Vagina (tissue), 2 donors: ENCODE results near the gene ADD1. TPM values are rescaled to one million over a fixed set of nuclear protein-coding genes. Genes with fewer than 3 reads are reported as not detected.

Source experiments
- DNase-seq, 2 donors: peaks; one replicate each; pipeline ENCODE4 v3.0.0-alpha.2; 2017; ENCODE audit errors: extremely low spot score in 2 of 2
- H3K27ac ChIP-seq: fragments of 200-600 bp; sonication (generic); one replicate; pipeline ENCODE4 v1.5.1; 2019
- H3K27me3 ChIP-seq: fragments of 200-600 bp; sonication (generic); one replicate; pipeline ENCODE4 v1.5.1; 2019
- H3K36me3 ChIP-seq, 2 donors: fragments of 200-600 bp; sonication (generic); one replicate each; pipeline ENCODE4 v1.5.1; 2017 to 2019
- H3K4me1 ChIP-seq: fragments of 200-600 bp; sonication (generic); one replicate; pipeline ENCODE4 v1.5.1; 2019
- H3K4me3 ChIP-seq, 2 donors: fragments of 200-600 bp; sonication (generic); 1 replicate in 1 of 2; 2 replicates in 1 of 2; pipeline ENCODE4 v1.5.1; 2016 to 2019
- H3K9me3 ChIP-seq: fragments of 200-600 bp; sonication (generic); one replicate; pipeline ENCODE4 v1.5.1; 2019
- CTCF ChIP-seq, 3 experiments: fragments of 450-650 bp in 2 of 3; fragments of 200-600 bp in 1 of 3; sonication (generic) in 1 of 3; IDR thresholded peaks; one replicate each; pipeline ENCODE4 v1.5.1; 2017 to 2019; ENCODE audit warnings: antibody characterized with exemption in 3 of 3, mild to moderate bottlenecking in 2 of 3, moderate library complexity in 2 of 3
- POLR2A ChIP-seq, 2 donors: fragments of 450-650 bp; IDR thresholded peaks; one replicate each; pipeline ENCODE4 v1.6.1; 2017; ENCODE audit warnings: antibody characterized with exemption in 2 of 2, mild to moderate bottlenecking in 2 of 2, moderate library complexity in 2 of 2
- POLR2AphosphoS5 ChIP-seq, 2 donors: sonication (generic); formaldehyde crosslinking; IDR thresholded peaks; one replicate each; pipeline ENCODE4 v1.9.0; 2017; ENCODE audit warnings: antibody characterized with exemption in 2 of 2, mild to moderate bottlenecking in 2 of 2, low read depth in 1 of 2; ENCODE audit not compliant: insufficient read depth in 1 of 2
- intact Hi-C: fragments of 100-400 bp; cut with DNase I; formaldehyde crosslinking; loops from one replicate; pipeline ENCODE4 v1.15.1; 2023
- total RNA-seq: library from RNA; depleted of rRNA; stranded (reverse); fragments of >200 nt; gene quantifications from one replicate; pipeline ENCODE4 v1.2.3, GENCODE V29; 2016

ADD1 gene
- total RNA-seq, 1 donor from 2014 or later = 228 TPM

GRCh38 chr4:2827874-2828751 is 15.5 kb upstream of the ADD1 start:
- no peaks in the 10 kb centered on the region for H3K4me1 ChIP-seq
- peaks cover 0 to 65% of the 10 kb centered on the region in 2 donors for H3K36me3 ChIP-seq
- no peak for TF ChIP-seq POLR2AphosphoS5 (IDR thresholded peaks at IDR 0.05; ENCODE audit: insufficient read depth in 1 of 2, low read depth in 1 of 2)
- TF ChIP-seq CTCF (IDR thresholded peaks at IDR 0.05) = no peak
- TF ChIP-seq POLR2A (IDR thresholded peaks at IDR 0.05) = no peak

GRCh38 chr4:2828758-2829181 is 14.9 kb upstream of the ADD1 start:
- Histone ChIP-seq H3K27me3 (no peaks in the 10 kb centered on the region), H3K27ac (no peak overlapping the region), H3K4me3 (no peak overlapping the region), H3K36me3 (peaks cover 0 to 64% of the 10 kb centered on the region in 2 donors), H3K4me1 (no peaks in the 10 kb centered on the region), H3K9me3 (no peaks in the 10 kb centered on the region)
- TF ChIP-seq POLR2A (IDR thresholded peaks at IDR 0.05) = no peak
- no peak for DNase-seq
- intact Hi-C loops = no loop called here

More at GRCh38 chr4:2827874-2828751, 15.5 kb upstream of the ADD1 start:
- Histone ChIP-seq H3K9me3 (no peaks in the 10 kb centered on the region), H3K27ac (no peak overlapping the region), H3K27me3 (no peaks in the 10 kb centered on the region), H3K4me3 (no peak overlapping the region)
- intact Hi-C loops = no loop called here
- no peak for DNase-seq

GRCh38 chr4:2829321-2829932 is 14.2 kb upstream of the ADD1 start:
- Histone ChIP-seq H3K27me3 (no peaks in the 10 kb centered on the region), H3K27ac (no peak overlapping the region), H3K36me3 (peaks cover 0 to 66% of the 10 kb centered on the region in 2 donors), H3K9me3 (no peaks in the 10 kb centered on the region), H3K4me3 (no peak overlapping the region), H3K4me1 (no peaks in the 10 kb centered on the region)
- no peak for DNase-seq
- TF ChIP-seq POLR2A (IDR thresholded peaks at IDR 0.05) = no peak
- TF ChIP-seq CTCF (IDR thresholded peaks at IDR 0.05) = no peak
- no peak for TF ChIP-seq POLR2AphosphoS5 (IDR thresholded peaks at IDR 0.05; ENCODE audit: insufficient read depth in 1 of 2, low read depth in 1 of 2)
- intact Hi-C loops = no loop called here

DNA sequence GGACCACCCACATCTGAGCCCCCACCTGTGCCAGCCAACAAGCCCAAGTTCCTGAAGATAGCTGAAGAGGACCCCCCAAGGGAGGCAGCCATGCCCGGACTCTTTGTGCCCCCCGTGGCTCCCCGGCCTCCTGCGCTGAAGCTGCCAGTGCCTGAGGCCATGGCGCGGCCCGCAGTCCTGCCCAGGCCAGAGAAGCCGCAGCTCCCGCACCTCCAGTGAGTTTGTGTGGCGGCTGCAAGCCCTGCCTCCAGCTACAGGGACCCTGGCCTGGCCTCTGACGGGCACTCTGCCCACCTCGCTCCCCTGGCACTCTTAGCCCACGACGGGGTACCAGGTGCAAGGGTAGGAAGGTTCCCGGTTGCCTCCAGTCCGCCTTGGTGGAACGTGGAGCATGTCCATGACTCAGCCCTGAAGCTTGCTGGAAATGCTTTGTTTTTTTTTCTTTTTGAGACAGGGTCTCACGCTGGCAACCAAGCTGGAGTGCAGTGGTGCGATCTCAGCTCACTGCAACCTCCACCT is 13.7 kb upstream of the ADD1 start:
- TF ChIP-seq POLR2A (IDR thresholded peaks at IDR 0.05) (no peak), POLR2AphosphoS5 (IDR thresholded peaks at IDR 0.05; ENCODE audit: insufficient read depth in 1 of 2, low read depth in 1 of 2) (no peak), CTCF (IDR thresholded peaks at IDR 0.05) (no peak)

GRCh38 chr4:2830632-2831610 is 12.7 kb upstream of the ADD1 start:
- Histone ChIP-seq H3K4me1 (no peaks in the 10 kb centered on the region), H3K36me3 (peaks cover 0 to 61% of the 10 kb centered on the region in 2 donors), H3K27me3 (no peaks in the 10 kb centered on the region), H3K4me3 (no peak overlapping the region), H3K27ac (no peak overlapping the region), H3K9me3 (no peaks in the 10 kb centered on the region)
- TF ChIP-seq POLR2AphosphoS5 (IDR thresholded peaks at IDR 0.05; ENCODE audit: insufficient read depth in 1 of 2, low read depth in 1 of 2) (no peak), CTCF (IDR thresholded peaks at IDR 0.05) (no peak), POLR2A (IDR thresholded peaks at IDR 0.05) (no peak)
- no peak for DNase-seq
- intact Hi-C loops = no loop called here

More for the DNA sequence above, 13.7 kb upstream of the ADD1 start:
- Histone ChIP-seq H3K27ac (no peak overlapping the region), H3K27me3 (no peaks in the 10 kb centered on the region), H3K4me1 (no peaks in the 10 kb centered on the region), H3K9me3 (no peaks in the 10 kb centered on the region), H3K36me3 (peaks cover 0 to 67% of the 10 kb centered on the region in 2 donors), H3K4me3 (no peak overlapping the region)
- no peak for DNase-seq
- intact Hi-C loops = no loop called here
